HG03139 (cell line): ENCODE results near the gene BRK1.
"Not testable (repeated sequence)": the region's sequence is repeated elsewhere in the genome, so short reads cannot be mapped to it uniquely, and the experiment has no call there.

Experiments used
- ATAC-seq: cut with Tn5 transposase; IDR thresholded peaks from one replicate; pipeline ENCODE4 v1.9.1; 2021; ENCODE audit not compliant: unreplicated experiment

The BRK1 gene

GRCh38 chr3:10142707-10143560, 27.5 kb downstream of the BRK1 start:
- no peak for ATAC-seq

GRCh38 chr3:10145685-10146084, 30.2 kb downstream of the BRK1 start:
- ATAC-seq: no peak

- ATAC-seq: no peak
Measured at GRCh38 chr3:10149226-10149625, 33.8 kb downstream of the BRK1 start.

- no peak for ATAC-seq
Measured at GRCh38 chr3:10150987-10151386, 35.5 kb downstream of the BRK1 start.

- no peak for ATAC-seq
Measured at GRCh38 chr3:10154335-10155122, 39.1 kb downstream of the BRK1 start.

GRCh38 chr3:10155123-10155472, 39.6 kb downstream of the BRK1 start:
- no peak for ATAC-seq

- no peak for ATAC-seq
Measured at GRCh38 chr3:10155658-10156057, 40.2 kb downstream of the BRK1 start.

- no peak for ATAC-seq
Measured at GRCh38 chr3:10157031-10157430, 41.6 kb downstream of the BRK1 start.

GRCh38 chr3:10158555-10158954, 43.1 kb downstream of the BRK1 start:
- not testable (repeated sequence) for ATAC-seq

GRCh38 chr3:10160346-10160745, 44.9 kb downstream of the BRK1 start:
- no peak for ATAC-seq

GRCh38 chr3:10160925-10161324, 45.5 kb downstream of the BRK1 start:
- ATAC-seq: no peak

GRCh38 chr3:10162185-10162584, 46.7 kb downstream of the BRK1 start:
- ATAC-seq: no peak

- ATAC-seq: not testable (repeated sequence)
Measured at GRCh38 chr3:10164201-10164545, 48.7 kb downstream of the BRK1 start.

GRCh38 chr3:10164546-10165393, 49.3 kb downstream of the BRK1 start, which contains the start of gene IRAK2:
Gene IRAK2 (plus strand): TSS chr3:10164919. CDS start chr3:10164955, 36 bp downstream.
- peak; percentile 78 for ATAC-seq

GRCh38 chr3:10166213-10166604, 50.7 kb downstream of the BRK1 start:
- ATAC-seq: no peak

GRCh38 chr3:10169000-10169496, 53.6 kb downstream of the BRK1 start:
- ATAC-seq: no peak

GRCh38 chr3:10170915-10171478, 55.5 kb downstream of the BRK1 start:
- ATAC-seq: no peak

- no peak for ATAC-seq
Measured at GRCh38 chr3:10173095-10173925, 57.8 kb downstream of the BRK1 start.

GRCh38 chr3:10173926-10174435, 58.5 kb downstream of the BRK1 start:
- no peak for ATAC-seq

GRCh38 chr3:10175334-10175733, 59.9 kb downstream of the BRK1 start:
- ATAC-seq: not testable (repeated sequence)
